ENCODE data around the gene CRYBG2.
"Not testable (repeated sequence)": the region's sequence is repeated elsewhere in the genome, so short reads cannot be mapped to it uniquely, and the experiment has no call there.

Gene CRYBG2

DNA sequence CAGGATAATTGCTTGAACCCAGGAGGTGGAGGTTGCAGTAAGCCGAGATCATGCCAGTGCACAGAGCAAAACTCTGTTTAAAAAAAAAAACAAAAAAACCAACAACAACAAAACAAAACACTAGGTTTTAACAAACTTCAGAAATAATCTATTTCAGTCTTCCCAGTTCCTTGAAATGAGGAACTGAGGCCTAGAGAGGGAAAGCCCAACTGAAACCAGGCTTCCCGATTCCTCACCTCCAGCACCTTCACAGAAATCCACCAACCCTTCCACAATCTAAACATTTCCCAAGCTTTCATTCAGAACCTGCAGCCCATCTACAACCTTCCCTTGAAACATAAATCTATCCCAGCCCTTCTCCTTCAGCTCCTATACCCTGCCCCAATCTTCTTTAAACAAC, 36.8 kb downstream of the CRYBG2 start:
- no peak for FAIRE-seq

DNA sequence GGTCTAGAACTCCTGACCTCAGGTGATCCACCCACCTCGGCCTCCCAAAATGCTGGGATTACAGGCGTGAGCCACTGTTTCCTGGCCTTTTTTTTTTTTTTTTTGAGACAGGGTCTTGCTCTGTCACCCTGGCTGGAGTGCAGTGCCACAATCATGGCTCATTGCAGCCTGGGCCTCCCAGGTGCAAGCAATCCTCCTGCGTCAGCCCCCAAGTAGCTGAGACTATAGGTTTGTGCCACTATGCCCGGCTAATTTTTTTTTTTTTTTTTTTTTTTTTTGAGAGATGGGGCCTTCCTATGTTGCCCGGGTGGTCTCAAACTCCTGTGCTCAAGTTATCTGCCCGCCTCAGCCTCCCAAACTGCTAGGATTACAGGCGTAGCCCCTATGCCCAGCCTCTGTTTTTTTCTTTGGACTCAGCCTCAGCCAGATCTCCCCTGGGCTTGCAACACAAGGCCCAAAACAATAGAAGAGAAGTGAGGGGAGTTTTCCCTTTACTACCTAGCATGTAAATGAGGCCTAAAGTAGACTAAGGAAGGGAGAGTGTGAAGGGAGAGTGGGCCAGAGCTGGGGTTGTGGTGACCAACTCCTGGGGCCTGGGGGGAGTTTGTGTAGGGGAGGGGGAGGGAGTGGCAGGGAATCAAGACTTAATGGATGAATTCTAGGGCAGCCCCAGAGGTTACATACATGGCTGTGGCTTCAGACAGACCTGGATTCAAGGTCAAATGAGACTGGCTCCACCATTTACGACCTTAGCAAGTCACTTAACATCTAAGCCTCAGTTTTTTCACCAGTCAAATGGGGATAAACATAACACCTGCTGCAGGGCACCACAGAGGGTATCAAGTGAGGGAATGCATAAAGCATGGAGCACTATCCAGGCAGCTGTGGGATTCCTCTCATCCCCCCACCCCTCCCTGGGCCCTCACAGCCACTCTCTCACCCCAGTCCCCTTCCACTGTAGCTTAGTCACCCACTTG, 37.8 kb downstream of the CRYBG2 start:
- no peak for FAIRE-seq

DNA sequence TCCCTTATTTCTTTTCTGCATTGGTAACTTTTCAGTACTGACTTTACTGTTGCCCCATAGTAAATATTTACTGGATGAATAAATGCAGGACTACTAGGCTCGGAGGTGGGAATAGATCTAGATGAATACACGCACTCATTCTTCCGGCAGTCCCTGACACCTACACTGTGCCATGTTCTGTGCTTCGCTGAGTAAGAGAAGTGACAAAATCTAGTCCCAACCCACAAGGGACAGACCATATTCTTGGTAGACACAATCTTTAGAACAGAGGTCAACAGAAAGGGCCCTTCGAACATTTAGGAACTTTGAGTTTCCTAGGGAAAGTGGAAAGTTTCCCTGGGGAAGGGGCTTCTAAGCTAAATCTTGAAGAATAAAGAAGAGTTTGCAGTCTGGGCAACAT, 39.4 kb downstream of the CRYBG2 start:
- no peak for FAIRE-seq

DNA sequence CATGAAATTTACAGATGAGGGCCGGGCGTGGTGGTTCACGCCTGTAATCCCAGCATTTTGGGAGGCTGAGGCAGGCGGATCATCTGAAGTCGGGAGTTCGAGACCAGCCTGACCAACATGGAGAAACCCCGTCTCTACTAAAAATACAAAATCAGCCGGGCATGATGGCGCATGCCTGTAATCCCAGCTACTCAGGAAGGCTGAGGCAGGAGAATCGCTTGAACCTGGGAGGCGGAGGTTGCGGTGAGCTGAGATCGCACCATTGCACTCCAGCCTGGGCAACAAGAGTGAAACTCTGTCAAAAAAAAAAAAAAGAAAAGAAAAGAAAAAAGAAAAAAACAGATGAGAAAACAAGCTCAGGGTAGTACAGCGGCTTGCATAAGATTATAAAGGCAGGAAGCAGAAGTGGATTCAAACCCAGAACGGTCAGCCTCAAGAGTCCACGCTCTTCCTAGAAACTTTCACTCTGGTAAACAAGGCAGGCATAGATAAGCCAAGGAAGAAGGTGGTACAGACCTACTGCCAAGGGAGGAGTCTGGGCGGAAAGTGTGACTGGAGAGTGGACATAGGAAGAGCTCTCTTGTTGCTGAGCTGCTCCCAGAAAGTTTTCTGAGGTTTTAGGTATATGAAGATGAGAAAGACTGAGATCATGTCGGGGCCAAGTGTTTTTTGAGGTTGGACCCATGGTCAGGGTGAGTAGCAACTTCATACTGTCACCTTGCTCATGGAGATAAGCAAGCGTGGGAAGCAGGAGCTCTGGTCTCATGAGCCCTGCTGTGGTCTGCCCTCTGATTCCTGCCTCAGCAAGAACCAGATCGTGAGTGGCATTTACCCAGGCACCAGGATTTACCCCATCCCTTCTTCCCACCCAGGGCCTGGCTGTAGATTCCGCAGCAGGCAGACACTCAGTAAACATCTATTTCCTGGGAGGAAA, 45.7 kb downstream of the CRYBG2 start:
- not testable (repeated sequence) for FAIRE-seq

DNA sequence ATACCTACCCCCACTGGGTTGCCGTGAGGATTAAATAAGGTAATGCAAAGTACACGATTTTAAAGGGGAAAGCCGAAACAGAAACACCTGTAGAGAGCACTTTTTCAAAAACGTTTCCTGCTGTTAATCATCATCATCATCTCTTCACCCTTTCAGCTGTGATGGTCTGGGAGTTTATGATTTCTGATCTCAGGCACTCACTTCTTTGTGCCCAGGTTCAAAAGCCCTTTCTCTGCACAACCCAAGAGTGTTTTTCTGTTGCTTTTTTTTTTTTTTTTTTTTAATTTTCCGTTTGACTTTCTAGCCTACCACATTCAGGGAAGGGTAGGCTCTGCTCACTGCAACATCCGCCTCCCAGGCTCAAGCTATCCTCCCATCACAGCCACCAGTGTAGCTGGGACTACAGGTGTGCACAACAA, 46.6 kb downstream of the CRYBG2 start:
- FAIRE-seq = no peak

DNA sequence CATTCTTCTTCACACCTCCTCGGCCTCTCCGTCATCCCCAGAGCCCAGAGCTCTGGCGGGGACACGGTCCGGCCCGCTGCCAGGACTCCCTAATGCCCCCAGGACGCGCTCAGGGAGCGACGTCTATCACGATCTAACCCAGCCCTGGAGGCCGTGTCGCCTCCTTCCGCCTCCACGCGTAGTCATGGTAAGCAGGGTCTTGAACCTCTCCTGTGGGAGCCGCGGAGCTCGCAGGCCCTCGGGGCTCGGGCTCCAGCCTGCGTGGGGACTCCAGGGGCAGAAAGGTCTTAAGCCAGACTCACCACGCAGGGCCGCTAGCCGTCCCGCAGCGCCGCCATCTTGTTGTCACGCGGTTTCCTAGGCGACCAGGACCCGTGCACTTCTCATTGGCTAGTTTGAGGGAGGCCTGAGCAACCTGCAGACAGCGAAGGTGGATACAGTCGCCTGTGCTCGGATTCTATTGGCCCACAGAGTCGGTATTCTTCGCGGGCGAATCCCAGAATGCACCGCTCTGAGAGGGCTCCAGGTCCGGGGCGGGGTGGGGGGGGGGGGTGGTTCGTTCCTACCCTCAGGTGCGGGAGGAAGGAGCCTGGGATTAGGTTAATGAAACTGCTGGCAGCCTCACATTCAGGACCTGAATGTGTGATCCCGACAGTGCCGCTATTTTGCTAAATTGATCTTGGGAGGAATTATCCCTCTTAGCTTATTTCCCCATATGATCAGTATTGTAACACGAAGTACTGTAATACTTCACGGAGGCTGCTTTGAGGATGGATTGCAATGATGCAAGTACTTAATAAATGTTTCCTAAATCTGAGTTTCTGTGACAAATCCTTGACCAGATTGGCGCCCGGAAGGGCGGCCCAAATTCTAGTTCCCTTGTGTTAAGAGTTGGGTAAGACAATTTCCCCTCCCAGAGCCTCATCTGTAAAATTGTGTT, 47.4 kb downstream of the CRYBG2 start, which contains the start of gene UBXN11:
Gene UBXN11 (minus strand): TSS at position 347 of the 940 bp plus-strand sequence. CDS start 3,753 bp downstream, outside the sequence.
- FAIRE-seq = peak; percentile 84

DNA sequence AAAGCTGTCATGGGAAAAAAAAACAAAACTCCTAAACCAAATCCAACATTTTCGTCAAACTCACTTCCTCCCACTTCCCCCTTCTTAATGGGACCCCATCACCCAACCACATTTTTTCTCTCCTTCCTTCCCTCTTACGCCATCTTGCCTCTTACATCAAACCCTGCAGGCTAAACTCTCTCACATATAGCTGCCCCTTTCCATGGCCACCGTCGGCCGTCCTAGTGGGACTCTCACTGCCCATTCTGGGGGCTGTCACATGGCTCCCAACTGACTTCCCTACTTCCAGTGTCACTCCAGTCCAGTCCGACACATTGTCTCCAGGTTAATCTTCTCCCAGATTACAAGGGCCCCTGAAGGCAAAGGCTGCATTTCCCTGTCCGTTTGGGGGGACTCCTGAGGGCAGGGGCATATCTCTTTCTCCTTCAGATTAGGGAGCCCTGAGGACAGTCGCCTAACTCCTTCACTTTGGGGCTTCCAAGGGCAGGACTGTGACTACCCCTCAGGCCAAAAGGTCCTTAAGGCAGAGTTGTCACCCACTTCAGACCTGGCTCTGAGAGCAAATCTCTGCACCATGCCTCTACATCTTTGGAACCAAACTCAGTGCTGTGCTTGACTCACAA, 48.2 kb downstream of the CRYBG2 start:
- FAIRE-seq = no peak

DNA sequence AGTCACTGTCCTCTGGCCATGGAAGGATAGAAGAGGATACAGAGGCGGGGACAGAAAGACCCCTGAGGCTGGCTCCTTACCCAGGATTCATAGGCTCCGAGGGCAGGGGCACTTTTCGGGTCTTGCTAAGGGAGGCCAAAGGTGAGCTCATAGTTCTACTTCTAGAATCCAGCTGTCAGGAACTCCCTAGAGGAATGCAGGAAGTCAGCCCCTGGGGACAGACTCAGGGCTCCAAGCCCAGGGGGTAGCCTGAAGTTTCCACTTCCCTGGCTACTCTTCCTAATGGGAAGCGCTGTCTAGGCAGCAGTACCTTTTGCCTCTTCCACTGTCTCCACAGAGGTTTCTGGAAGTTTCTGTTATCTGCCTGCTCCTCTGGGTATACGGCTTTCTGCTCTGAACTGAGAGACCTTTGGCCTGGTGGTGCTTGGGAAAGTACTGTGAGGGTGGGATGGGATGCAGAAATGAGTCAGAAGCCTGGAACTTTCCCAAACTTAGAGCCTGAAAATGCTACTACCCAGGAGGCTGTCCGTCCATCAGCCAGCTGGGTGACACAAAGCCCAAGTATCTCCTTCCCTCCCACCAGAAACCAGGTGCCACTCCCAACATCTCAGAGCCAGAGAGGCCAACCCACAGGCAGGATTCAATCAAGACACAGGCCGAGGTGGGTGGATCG, 51.1 kb downstream of the CRYBG2 start:
- no peak for FAIRE-seq

DNA sequence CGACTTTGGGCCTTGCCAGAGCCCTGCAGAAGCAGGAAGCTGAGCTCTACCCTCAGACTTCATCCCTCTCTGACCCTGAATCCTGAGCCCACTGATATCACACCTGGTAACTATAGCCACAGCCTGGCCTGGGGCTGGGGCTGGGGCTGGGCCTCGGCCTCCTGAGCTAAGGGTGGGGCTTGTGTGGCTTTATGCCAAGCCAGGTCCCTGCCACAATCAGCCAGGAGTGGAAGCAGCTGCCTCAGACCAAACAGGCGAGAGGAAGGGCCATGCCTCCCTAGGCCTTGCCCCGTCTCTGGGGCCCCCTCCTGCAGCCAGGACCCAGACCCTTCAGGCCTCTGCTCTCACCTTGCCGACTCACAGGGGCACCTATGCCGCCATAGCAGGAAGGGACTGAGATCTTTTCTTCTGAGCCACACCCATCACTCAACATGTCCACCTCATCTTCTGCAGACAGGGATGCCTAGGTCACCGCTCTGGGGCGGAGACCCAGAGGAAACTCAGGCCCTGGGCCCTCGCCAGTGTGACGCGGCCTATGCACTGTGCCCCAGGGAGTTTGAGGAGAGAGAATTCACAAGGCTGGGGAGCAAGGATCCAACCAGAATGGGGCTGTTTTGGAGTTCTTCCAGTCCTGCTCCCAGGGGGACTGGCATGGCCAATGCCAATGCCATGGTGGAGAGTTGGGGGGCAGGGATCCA, 53.2 kb downstream of the CRYBG2 start:
- FAIRE-seq = no peak

DNA sequence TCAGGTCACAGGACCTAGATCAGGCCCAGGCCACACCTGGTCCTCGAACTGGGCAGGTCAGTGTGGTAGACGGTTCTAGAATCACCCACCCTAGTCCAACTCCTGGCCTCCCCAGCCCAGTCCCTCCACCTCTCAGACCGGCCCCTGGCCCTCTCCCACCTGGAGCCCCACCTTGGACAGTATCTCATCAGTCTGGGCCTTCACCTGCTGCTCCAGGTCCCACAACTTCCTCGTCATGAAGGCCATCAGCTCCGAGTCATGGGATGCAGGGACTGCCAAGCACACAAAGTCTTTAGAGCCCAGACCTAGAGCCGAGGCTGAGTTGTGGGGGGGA, 56.2 kb downstream of the CRYBG2 start:
- FAIRE-seq = no peak

DNA sequence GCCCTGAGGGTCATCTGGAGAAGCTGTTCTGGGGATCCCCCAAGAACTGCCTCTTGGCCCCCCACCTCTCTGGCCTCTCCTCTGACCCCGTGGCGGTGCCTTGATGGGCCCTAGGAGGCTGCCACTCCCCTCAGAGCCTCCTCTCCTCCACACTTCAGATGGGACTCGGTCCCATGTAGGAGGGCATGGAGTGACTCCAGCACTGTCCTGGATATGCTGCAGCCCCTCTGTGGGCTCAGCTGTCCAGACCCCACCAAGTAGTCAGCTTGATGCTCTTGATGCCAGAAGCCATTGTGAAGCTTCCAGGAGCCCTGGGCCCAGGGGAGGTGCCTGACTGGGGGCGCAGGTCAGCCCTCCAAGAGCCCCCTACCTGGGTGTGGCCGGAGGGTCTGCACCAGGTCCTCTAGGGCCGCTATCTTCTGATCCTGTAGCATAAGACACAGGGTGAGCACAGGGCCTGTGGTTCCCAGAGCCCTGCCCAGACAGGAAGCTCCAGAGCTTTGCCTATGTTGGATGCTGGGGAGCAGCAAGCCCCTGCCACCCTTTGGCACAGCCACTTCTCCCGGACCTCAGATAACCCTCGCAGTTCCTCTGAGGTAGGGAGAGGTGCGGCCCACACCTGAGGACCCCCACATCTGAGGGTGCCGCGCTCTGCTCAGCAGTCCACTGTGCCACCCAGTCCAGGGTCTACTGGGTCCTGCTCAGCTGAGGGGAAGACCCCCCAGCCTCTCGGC, 56.7 kb downstream of the CRYBG2 start:
- no peak for FAIRE-seq

DNA sequence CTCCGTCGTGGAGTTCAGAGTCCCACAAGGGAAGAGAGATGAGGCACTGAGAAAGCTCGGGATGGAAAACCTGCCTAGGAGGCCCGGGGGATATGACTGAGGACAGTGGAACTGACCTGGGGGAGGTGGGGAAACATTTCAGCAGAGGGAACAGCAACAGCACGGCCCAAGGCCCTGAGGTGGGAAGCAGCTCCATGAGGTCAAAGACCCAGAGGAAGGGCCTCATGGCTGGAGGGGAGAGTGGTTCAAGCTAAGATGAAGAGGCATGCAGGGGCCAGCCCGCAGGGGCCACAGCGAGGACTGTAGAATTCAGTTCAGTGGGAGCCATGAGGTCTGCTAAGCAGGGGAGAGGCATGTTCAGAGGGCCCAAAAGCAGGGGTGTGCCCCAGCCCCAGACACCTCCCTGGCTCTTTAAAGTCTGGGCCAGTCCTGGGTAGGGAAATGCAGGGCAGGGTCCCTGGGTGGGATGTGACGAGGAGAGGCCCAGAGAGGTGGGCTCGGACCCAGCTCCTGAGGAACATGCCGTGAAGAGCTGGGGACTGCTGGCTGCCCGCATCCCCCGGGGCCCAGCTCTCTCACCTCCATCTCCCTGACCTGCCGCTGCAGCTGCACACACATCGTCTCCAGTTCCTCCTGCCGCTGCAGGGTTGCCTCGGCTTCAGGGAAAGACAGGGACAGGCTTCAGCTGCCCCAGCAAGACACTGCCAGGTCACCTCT, 57.4 kb downstream of the CRYBG2 start:
- no peak for FAIRE-seq

DNA sequence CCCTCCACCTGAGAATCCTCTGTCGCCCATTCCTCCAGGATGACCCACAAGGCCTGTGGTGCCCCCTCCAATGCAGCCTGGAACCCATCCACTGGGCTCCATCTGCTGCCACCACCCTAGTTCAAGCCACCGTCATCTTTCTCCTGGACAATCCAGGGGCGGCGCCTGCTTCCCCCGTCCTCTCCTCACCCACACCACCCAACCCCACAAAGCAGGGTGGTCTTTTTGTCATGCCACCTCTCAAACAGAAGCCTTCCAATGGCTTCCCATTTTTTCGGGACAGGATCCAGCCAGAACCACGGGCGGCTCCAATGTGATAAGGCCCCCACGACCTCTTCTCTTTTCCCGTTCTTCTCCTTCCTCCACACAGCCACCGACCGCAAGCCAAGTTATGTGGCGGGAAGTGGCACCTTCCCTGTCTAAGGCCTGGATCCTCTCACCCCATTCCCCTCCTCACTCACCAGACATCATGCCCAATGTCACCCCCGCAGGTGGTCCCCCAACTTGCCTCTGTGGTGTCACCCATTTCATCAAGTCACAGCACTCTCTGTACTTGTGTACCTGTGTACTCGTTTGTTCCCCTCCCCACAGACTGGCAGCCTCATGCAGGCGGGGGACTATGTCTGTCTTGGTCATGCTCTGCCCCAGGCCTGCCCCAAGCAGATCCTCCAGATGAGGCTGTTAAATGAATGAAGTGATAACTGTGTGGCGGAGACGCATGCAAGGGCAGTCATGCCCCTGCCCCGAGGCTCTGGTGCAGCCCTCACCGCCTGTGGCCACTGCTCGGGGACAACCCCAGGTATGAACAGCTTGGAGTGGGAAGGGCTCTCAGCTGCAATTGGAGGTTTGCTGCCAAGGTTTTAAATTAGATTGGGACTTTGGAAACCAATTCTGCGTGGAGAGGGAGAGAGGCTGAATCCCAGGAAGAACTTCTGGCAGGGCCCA, 58.5 kb downstream of the CRYBG2 start:
- FAIRE-seq = no peak

DNA sequence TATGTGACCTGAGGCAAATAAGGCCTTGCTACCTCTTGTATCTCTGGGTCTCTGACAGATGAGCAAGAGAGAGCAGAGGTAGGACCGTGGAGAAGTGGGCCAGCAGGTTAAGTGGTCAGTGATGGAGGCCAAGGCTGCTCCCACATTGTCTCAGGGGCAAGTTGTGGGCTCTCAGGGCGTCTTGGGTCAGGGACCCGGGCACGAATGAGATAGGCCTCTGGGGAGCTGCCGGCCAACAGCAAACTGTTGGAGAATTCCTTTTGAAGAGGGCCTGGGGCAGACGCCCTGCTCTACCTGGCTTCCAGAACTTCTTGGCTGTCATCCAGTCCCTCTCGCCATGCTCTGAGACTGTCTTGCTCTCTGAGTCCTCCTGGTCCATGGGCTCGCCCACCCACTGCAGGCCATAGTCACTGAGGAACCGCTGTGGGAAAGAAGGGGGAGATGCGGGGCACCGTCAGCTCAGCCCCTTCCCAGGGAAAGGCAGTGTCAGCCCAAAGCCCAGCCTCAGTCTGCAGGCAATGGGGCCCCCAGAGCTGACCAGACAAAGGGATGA, 59.9 kb downstream of the CRYBG2 start:
- no peak for FAIRE-seq

DNA sequence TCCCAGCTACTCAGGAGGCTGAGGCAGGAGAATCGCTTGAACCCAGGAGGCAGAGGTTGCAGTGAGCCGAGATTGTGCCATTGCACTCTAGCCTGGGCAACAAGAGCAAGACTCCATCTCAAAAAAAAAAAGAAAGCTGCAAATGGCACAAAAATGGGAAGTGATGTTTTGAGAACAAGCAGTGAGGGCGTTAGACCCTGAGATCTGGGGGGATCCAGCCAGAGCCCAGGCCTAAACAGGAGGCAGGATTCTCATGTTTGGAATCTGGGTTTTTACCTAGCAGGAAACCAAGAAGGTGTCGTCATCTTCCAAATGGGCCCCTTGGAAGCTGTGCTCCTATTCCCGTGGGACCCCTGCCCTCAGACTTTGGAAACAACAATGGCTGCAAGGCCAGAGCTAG, 61.2 kb downstream of the CRYBG2 start:
- not testable (repeated sequence) for FAIRE-seq

DNA sequence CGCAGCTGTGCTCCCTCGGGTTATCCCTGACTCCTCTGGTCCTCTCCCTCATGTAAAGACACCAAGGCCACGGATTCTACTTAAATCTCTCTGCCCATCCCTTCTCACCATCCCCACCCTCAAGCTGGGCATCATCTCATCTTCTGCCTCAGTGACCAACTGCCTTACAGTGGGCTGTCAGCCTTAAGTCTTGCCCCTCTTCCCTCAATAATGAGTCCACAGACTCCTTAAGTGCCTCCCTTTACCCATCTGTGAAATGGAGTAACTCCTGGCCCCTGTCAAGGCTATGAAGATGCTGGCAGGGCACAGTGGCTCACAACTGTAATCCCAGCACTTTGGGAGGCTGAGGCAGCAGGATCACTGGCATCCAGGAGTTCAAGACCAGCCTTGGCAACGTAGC, 62.0 kb downstream of the CRYBG2 start:
- FAIRE-seq = no peak

DNA sequence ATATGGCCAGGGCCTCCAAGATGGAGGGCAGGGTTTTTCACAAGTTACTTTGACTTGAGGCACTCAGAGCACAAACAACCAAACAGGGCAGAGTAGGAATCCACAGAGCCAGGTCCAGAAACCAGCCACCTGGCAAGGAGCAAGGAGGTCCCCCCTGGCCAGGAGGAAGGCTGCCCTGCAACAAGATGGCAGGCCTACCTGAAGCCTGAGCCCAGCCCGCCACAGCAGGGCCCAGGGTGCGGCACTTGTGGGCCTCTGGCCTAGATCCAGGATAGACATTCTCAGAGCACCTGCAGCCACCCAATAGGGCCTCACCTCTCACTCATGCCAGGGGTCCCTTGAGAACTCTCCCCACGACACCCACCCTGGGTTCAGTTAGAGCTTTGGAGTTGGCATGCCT, 62.5 kb downstream of the CRYBG2 start:
- FAIRE-seq = no peak

DNA sequence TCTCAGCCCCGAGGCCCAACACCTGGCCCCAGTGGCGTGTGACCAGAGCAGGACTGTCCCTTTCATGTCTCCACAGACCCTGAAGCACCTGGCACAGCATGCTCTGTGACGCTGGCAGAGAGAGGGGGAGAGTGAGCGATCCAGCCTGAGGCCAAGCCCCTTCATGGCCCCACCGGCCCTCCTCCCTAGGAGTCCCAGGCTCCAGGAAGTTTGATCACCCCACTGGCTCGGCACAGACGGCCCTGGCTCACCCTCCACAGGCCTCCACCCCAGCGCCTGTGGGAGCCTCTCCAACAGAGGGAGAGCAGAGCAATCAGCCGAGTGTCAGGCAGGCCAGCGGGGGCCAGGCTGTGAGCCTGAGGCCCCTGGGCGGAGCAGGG, 63.1 kb downstream of the CRYBG2 start:
- no peak for FAIRE-seq
